ENCODE measurements around the gene SLC22A3. TPM values are rescaled to one million over a fixed set of nuclear protein-coding genes. Genes with fewer than 3 reads are reported as not detected.

SLC22A3 gene
- total and polyA plus RNA-seq, 8 donors = 16.1 to 42.9 (median 32.0) TPM

GRCh38 chr6:160494576-160494975 lies 146.4 kb downstream of the SLC22A3 start:
- DNase-seq (no peak), ATAC-seq (no peak)
- no peaks in the 10 kb centered on the region for H3K36me3 ChIP-seq
- H3K4me1 ChIP-seq = no peaks in the 10 kb centered on the region
- no peaks in the 10 kb centered on the region for H3K27me3 ChIP-seq
- H3K27ac ChIP-seq = no peak overlapping the region
- no peak for TF ChIP-seq CTCF (IDR thresholded peaks at IDR 0.05)
- H3K4me3 ChIP-seq = no peak overlapping the region
- H3K9me3 ChIP-seq = no peaks in the 10 kb centered on the region
- intact Hi-C loops (cut with DNase I) = no loop called here

GRCh38 chr6:160500639-160501038 lies 152.5 kb downstream of the SLC22A3 start:
- H3K36me3 ChIP-seq = no peaks in the 10 kb centered on the region
- ATAC-seq (no peak), DNase-seq (no peak)
- H3K4me3 ChIP-seq = no peak overlapping the region
- intact Hi-C loops (cut with DNase I) = no loop called here
- H3K27me3 ChIP-seq = no peaks in the 10 kb centered on the region
- no peak overlapping the region for H3K27ac ChIP-seq
- TF ChIP-seq CTCF (IDR thresholded peaks at IDR 0.05) = no peak
- no peaks in the 10 kb centered on the region for H3K4me1 ChIP-seq
- H3K9me3 ChIP-seq = peaks cover 0 to 14% of the 10 kb centered on the region in 2 donors

Other genes starting within 250 kb of the SLC22A3 start
- 1 to 10 TPM in 1 of 2 donors, under 1 TPM in 1; 0.41 to 2.7 TPM for gene SLC22A1, start 226.6 kb upstream of the SLC22A3 start, total RNA-seq
- gene SLC22A1, start 226.6 kb upstream of the SLC22A3 start, polyA plus RNA-seq (ENCODE audit: insufficient read length in 6 of 6) = under 1 TPM; 0.24 to 0.63 (median 0.43) TPM
- not detected for gene SLC22A2, start 89.6 kb upstream of the SLC22A3 start, total RNA-seq
- under 1 TPM; 0.04 to 0.23 (median 0.07) TPM for gene SLC22A2, start 89.6 kb upstream of the SLC22A3 start, polyA plus RNA-seq (ENCODE audit: insufficient read length in 6 of 6)

Measured in left lung (tissue), 10 donors.